Activated CD4-positive, alpha-beta T cell treated with anti-CD3 and anti-CD28 coated beads, Interleukin-2, amount 50 U/mL, for 24 hours (primary cell): ENCODE data around the gene TRIM28.
"Not testable (repeated sequence)": the region's sequence is repeated elsewhere in the genome, so short reads cannot be mapped to it uniquely, and the experiment has no call there.

Experiments used
- DNase-seq, 2 donors: peaks; one replicate each; pipeline ENCODE4 v3.0.0-alpha.2; 2020; ENCODE audit warnings: low read depth in 1 of 2, low spot score in 1 of 2

Gene TRIM28

DNA sequence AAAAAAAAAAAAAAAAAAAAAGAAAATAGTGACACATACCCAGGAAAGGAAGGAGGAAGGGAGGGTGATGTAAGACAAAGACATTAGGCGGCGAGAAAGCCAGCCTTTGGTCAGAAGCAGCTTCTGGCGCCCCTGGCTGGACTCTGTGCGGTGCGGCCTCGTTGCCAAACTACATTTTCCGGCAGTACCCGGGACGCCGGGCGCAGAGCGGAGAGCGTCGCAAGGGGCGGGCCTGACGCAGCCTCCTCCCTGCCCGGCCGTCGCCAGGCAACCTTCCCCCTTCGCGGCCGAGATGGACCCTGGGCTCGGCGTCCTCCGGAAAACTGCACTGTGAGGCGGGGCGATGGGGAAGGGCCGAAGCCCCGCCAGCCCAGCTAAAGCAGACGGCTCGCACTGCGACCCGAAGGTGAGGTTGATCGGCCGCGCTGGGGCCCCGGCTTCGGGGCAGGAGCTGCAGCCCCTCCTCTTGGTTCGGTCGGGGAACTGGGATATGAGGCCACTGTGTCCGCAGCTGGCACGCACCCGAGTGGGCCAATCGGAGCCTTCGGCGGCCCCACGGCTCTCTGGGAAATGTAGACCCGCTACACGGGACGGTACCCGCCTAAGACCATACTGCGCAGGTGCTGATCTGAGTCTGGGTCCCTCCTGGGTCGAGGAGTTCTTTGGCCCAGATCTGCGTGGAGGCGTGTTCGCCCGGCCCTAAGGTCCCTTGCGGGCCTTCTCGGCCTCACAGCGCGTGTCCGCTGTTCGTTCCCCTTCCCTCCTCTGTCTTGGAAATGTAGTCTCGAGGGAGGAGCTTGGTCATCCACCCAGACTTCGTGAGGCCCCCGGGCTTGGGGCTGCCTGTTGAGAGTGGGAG lies 31.5 kb downstream of the TRIM28 start:
- DNase-seq = peak; percentile 61 to 72

DNA sequence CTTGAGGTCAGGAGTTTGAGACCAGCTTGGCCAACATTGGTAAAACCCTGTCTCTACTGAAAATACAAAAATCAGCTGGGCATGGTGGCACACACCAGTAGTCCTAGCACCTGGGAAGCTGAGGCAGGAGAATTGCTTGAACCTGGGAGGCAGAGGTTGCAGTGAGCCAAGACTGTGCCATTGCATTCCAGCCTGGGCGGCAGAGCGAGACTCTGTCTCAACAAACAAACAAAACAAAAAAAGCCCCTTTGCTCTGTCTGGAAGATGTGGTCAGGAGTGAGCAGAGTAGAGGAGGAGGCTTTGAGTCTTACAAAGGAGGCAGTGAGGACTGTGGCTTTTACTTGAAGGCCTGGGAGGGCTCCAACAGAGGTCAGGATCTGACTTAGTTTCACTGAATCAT lies 33.7 kb downstream of the TRIM28 start:
- not testable (repeated sequence) for DNase-seq

DNA sequence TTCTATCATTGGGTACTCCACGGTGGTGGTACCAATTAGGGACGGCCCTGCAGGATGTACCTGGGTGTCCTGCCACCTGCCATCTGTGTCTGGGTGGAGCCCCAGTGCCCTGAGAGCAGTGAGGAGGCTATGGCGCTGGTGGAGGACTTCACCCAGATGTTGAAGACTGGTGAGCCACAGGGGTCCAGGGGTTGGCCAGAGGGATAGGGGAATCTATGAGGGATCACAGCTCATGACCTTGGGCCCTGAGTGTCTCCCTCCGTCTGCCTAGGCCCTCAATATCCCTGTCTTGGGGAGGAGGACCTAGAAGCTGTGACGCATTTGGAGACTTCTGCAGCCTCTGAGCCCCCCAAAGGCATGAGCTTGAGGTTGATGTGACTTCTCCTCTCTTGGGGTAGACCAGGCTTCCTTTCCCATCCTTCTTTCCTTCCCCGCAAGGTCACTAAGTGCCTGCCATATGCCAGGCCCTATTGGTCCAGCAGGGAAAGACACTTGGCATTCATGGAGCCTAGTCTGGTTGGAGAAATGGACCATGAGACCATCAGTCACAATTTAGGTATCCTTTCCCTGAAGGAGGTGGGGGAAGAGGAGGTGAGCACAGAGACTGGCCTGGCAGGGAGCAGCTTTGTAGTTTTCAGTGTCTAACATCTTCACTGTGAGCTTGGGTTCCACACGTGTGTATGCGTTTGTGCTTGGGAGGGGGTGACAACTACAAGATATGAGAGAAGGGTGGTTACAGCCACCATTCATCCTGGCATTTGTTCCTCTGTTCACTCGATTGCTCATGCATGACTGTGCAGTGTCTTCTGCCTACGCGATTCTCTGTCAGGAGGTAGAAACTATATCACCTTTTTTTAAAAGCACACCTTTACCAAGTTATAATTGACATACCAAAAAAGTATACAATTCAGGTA lies 34.4 kb downstream of the TRIM28 start:
- DNase-seq = no peak

DNA sequence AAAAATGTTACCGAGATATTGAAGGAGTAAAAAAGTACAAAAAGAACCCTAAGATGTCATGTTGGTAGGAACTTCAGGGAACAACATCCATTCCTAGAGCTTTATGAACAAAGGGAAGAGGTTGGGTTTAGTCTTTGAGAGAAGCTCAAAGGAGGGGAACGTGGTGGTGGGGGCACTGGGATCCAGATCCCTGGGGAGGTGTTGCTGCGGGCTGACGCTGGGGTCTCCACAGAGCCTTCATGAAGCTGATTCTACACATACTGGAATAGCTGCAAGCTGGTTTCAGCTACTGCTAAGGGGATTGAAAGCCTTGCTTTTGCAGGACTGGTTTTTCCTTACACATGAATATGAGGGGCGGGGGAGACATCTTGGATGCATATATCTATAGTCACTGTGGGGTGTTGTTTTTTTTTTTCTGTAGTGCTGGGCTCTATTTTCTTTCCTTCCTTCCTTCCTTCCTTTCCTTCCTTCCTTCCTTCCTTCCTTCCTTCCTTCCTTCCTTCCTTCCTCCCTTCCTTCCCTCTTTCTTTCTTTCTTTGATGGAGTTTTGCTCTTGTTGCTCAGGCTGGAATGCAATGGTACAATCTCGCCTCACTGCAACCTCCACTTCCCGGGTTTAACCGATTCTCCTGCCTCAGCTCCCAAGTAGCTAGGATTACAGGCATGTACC lies 35.7 kb downstream of the TRIM28 start:
- DNase-seq = no peak

DNA sequence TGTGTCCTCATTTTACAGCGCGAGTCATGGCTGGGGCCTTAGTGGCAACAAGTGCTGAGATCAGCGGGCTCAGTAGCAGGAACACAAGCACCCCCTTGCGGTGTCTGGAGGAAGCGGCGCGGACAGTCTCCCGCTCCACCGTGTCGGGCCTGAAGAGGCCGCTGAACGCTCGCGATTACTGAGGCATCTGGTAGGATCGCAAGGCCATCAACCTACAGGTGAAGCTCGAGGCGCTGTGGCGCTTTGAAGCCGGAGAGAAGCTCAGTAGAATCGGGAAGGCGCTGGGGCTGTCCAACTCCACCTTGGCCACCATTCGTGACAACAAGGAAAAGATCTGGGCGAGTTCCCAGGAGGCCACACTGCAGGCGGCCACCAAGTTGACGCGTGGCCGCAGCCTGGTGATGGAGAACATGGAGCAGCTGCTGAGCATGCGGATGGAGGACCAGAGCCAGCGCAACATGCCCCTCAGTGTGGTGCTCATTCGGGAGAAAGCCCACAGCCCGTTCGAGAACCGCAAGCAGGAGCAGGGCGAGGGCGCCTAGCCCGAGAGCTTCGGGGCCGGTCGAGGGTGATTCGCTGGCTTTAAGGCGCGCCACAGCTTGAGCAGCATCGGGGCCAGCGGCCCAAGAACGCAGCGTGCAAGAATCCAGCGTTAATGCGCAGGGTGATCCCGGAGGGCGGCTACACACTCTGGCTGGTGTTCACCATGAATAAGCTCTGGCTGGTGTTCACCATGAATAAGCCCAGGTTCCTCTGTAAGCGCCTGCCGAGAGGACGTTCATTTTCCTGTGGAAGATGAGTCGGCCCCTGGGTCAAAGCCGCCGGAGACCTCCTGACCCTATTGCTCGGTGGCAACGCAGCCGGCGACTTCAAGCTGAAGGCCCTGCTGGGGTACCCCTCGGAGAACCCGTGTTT lies 37.6 kb downstream of the TRIM28 start:
- DNase-seq = peak; percentile 83 to 86

DNA sequence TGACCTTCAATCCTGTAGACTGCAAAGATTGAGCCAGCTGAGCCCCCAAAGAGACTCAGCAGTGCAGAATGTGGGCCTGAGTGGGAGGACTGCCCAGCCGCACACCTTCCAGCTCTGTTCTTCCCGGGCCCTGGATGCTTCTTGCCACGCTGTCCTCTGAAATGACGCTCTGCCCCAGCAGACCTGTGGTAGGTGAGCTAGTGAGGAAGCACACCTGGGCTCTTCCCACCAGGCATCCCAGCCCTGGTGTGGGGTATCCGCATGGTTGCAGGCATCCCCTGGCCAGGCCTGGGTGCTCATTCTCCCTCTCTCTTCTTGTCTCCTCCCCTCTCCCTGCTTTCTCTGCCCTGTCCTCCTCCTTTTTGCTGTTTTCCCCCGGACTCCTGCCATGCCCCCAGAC lies 39.1 kb downstream of the TRIM28 start:
- DNase-seq = no peak

DNA sequence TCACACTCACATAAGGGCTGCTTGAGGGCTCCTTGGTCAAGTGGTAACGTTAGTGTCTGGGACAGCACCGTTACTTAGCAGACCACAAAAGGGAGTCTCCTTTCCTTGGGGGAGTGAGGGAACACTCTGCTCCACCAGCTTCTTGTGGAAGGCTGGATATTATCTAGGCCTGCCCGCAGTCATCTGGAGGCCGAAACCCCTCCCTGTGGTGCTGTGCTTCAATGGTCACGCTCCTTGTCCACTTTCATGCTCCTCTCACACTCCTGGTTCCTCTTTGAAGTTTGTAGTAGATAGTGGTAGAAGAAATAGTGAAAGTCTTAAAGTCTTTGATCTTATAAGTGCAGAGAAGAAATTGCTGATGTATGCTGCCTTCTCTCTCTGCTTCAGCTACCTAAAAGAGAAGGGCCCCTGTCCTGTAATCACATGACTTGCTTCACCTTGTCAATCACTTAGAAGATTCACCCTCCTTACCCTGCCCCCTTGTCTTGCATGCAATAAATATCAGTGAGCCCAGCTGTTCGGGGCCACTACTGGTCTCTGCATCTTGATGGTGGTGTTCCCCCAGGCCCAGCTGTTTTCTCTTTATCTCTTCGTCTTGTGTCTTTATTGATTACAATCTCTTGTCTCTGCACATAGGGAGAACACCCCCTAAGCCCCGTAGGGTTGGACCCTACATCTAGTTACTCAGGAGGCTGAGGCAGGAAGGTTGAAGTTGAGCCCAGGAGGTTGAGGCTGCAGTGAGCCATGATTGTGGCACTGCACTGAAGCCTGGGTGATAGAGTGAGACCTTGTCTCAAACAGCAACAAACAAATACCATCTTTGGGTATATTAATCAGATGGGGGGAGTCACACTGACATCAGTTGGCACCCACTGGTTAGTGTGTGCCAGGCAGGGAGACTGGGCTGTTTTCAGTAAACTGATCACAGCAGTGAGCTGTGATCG lies 40.9 kb downstream of the TRIM28 start:
- no peak for DNase-seq

DNA sequence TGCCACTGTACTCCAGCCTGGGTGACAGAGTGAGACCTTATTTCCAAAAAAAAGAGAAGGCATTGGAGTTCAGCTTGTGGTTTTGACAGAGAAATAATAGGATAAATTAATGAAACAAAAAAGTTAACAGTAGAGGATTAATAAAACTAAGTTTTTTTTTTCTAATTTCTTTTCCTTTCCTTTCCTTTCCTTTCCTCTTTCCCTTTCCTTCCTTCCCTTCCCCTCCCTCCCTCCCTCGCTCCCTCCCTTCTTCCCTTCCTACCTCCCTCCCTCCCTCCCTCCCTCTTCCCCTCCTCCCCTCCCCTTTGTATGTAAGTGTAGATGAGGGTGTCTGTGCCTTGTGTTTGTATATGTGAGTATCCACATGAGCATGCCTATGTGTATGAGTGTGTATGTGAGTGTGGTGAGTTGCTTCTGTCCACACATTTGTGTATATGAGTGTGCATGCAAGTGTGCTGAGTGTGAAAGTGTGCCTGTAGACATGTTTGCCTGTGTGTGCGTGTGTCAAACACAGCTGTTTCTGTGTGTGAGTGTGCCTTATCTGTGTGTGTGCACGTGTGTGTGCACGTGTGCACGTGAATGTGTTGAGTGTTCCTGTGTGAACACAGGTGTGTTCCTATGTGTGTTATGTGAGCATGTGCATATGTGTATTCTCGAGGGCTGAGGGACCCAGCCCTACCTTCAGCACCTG lies 41.7 kb downstream of the TRIM28 start:
- DNase-seq = no peak

DNA sequence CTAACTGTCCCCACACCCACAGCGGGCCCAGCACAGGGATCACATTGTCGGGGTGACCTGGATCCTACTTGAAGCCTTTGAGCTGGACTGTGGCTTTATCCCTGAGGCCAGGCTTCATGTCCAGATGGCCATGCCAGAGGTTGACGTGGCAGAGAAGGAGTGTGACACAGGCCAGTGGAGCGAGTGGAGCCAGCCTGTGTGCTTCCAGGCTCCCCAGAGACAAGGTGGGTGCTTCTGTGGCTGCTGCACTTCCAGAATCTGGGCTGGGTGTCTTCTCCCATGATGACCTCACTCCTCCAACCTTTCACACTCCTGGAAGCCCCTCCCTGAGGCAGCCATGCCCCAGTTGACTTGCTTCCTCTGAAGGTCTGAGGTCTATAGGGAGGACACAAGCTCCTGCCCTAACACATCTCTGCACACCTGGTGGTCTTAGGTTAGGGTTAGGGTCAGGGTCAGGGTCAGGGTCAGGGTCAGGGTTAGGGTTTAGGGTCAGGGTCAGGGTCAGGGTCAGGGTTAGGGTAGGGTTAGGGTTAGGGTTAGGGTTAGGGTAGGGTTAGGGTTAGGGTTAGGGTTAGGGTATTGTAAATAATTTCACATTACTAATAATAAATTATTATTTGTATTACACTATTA lies 42.4 kb downstream of the TRIM28 start:
- DNase-seq = no peak
